Activated CD8-positive, alpha-beta memory T cell treated with anti-CD3 and anti-CD28 coated beads for 36 hours (primary cell): ENCODE data around the gene NRBF2. TPM values are rescaled to one million over a fixed set of nuclear protein-coding genes. Genes with fewer than 3 reads are reported as not detected.

ENCODE experiments used
- CTCF ChIA-PET: fragments of 350-600 bp; sonication (Branson Sonifier 250); formaldehyde crosslinking; loops from one replicate; lab custom pipeline; 2021; ENCODE audit warnings: antibody characterized with exemption; lab: Charles Lee
- POLR2A ChIA-PET: fragments of 350-600 bp; sonication (Branson Sonifier 250); formaldehyde crosslinking; loops from one replicate; lab custom pipeline; 2021; ENCODE audit warnings: antibody characterized with exemption; lab: Charles Lee
- total RNA-seq, 2 experiments: library from RNA; stranded (reverse); gene quantifications; one replicate each; pipeline ENCODE4 v1.2.3, GENCODE V29; 2021

NRBF2 gene
- total RNA-seq, 2 experiments from 2014 or later, result 25.1 to 29.8 TPM

- ChIA-PET CTCF (no interaction called here), POLR2A (no interaction called here)
These were observed 18.9 kb upstream of the NRBF2 start for GRCh38 chr10:63114031-63114814.

- POLR2A ChIA-PET, result no interaction called here
These were observed 17.3 kb upstream of the NRBF2 start for GRCh38 chr10:63115732-63116383.

GRCh38 chr10:63116452-63117072, 16.6 kb upstream of the NRBF2 start:
- CTCF ChIA-PET, result interaction anchor here (0.7 kb wide), 1 partner anchor 170 kb away, joined by 3 read pairs; no protein-coding TSS in a partner anchor
- POLR2A ChIA-PET, result no interaction called here

More at GRCh38 chr10:63115732-63116383, 17.3 kb upstream of the NRBF2 start:
- CTCF ChIA-PET, result no interaction called here

GRCh38 chr10:63119041-63119440, 14.1 kb upstream of the NRBF2 start:
- POLR2A ChIA-PET, result no interaction called here

DNA sequence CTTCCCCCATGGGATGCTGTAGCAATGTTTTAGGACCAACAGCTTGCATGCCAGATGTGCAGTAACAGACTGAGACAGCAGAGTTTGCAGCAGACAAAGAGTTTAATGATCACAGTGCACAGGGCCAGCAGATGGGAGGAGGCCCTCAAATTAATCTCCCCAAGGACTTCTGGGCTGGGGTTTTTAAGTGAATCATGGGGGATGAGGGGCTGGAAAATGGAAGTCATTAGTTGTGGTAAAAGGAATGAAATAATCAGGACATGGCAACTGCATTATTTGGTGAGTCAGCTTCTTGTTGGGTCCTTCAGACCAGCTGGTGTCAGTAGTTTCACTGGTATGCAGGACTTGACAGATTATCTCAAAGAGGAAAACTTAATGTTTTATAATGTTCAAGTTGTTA, 12.6 kb upstream of the NRBF2 start:
- POLR2A ChIA-PET, result no interaction called here

More at GRCh38 chr10:63119041-63119440, 14.1 kb upstream of the NRBF2 start:
- CTCF ChIA-PET, result no interaction called here

GRCh38 chr10:63123727-63124362, 9.3 kb upstream of the NRBF2 start:
- POLR2A ChIA-PET, result no interaction called here
- CTCF ChIA-PET, result interaction anchor here (0.7 kb wide), 1 partner anchor 22 kb away, joined by 4 read pairs; no protein-coding TSS in a partner anchor

More for the DNA sequence above, 12.6 kb upstream of the NRBF2 start:
- CTCF ChIA-PET, result no interaction called here

GRCh38 chr10:63125459-63125858, 7.7 kb upstream of the NRBF2 start:
- ChIA-PET CTCF (no interaction called here), POLR2A (no interaction called here)

- ChIA-PET POLR2A (interaction anchor here (0.7 kb wide), 1 partner anchor 313 kb away, joined by 3 read pairs; no protein-coding TSS in a partner anchor), CTCF (no interaction called here)
These were observed 4.7 kb upstream of the NRBF2 start for GRCh38 chr10:63128443-63128842.

DNA sequence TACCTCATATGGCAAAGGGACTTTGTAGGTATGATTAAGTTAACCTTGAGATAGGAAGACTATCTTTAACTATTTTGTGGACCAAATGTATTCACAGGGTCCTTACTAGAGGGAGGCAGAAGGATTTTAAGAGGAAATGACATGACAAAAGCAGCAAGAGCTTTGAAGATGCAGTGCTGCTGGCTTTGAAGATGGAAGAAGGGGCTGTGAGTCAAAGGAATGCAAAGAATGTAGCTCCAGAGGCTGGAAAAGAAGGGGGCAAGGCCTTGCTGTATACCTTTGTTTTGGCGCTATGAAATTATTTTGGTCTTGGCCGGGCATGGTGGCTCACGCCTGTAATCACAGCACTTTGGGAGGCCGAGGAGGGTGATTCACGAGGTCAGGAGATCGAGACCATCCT, 3.2 kb upstream of the NRBF2 start:
- POLR2A ChIA-PET, result no interaction called here
- CTCF ChIA-PET, result interaction anchor here (0.7 kb wide), 1 partner anchor 27 kb away, joined by 3 read pairs; no protein-coding TSS in a partner anchor

DNA sequence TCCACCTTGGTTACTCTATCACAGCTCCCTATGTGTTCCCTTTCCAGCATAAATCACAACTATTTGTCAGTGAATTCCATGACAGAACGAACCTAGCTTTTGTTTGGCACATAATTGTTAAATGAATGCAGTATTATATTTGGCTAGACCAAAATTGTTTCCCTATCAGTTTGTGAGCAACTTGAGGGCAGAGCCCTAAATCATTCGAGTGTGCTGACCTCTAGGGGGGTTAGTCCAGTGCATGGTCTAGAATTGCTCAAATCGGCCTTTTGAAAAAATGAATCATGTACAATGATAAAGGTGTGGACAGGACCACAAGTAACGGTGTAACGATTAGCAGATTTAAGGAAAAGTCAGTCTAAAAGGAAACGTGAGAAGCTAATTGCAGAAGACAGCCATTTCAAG, 475 bp upstream of the NRBF2 start:
- POLR2A ChIA-PET, result interaction anchor here (0.8 to 1.2 kb wide), 4 partner anchors 35 to 518 kb away, joined by 3 to 5 read pairs (median 4); partner anchors contain the start of gene EGR2
- CTCF ChIA-PET, result interaction anchor here (1.2 to 1.6 kb wide), 3 partner anchors 34 to 539 kb away, joined by 3 to 6 read pairs (median 3); no protein-coding TSS in a partner anchor

- ChIA-PET POLR2A (interaction anchor here (0.6 to 1.2 kb wide), 7 partner anchors 12 to 1382 kb away, joined by 3 to 5 read pairs (median 3); partner anchors contain the start of gene EGR2), CTCF (interaction anchor here (0.9 to 1.6 kb wide), 5 partner anchors 19 to 578 kb away, joined by 3 to 5 read pairs (median 3); no protein-coding TSS in a partner anchor)
These were observed 861 bp downstream of the NRBF2 start for GRCh38 chr10:63133821-63134557.

- ChIA-PET CTCF (interaction anchor here (1.4 to 1.7 kb wide), 2 partner anchors 21 to 319 kb away, joined by 4 to 6 read pairs; no protein-coding TSS in a partner anchor), POLR2A (no interaction called here)
These were observed 4.2 kb downstream of the NRBF2 start for GRCh38 chr10:63137306-63137705.

DNA sequence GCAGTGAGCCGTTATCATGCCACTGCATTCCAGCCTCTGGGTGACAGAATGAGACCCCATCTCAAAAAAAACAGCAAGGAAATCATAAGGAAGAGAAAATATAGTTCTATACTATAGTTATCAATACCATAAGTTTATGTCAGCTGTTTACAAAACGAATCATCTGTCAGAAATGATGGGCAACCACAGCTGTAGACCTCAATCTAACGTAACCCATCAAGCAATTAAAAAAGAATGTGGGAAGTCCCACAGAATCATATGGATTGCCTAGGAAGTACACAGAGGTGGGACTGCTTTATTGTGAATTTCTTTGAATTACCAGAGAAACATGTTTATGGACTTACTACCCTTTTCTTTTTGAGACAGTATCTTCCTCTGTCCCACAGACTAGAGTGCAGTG, 6.9 kb downstream of the NRBF2 start:
- ChIA-PET CTCF (interaction anchor here (1.4 kb wide), 1 partner anchor 529 kb away, joined by 3 read pairs; no protein-coding TSS in a partner anchor), POLR2A (no interaction called here)

DNA sequence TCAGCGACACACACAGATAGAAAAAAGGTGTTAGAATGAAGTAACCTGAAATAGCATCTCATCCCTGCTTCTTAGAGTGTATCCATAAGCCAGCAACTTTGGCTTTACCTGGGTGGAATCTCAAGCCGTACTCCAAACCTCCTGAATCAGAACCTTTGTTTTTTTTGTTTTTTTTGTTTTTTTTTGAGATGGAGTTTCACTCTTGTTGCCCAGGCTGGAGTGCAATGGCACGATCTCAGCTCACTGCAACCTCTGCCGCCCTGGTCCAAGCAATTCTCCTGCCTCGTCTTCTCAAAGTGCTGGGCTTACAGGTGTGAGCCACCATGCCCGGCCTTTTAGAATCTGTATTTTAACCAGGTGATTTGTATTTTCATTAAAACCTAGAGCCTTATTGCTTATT, 9.0 kb downstream of the NRBF2 start:
- POLR2A ChIA-PET, result no interaction called here

DNA sequence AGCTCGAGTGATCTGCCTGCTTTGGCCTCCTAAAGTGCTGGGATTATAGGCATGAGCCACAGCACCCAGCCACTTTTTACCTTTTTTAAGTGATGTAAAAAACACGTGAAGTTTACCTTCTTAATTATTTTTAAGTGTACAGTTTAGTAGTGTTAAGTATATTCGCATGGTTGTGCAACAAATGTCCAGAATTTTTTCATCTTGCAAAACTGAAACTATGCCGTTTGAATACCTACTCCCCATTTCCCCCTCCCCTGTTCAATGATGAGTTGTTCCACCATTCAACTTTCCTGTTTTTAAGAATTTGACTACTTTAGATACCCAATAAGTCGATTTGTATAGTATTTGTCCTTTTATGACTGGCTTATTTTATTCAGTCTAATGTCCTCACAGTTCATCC, 10.9 kb downstream of the NRBF2 start:
- POLR2A ChIA-PET, result no interaction called here
- CTCF ChIA-PET, result no interaction called here

More for the DNA sequence above, 9.0 kb downstream of the NRBF2 start:
- CTCF ChIA-PET, result interaction anchor here (0.7 to 1.5 kb wide), 2 partner anchors 16 to 49 kb away, joined by 3 read pairs; no protein-coding TSS in a partner anchor

- ChIA-PET CTCF (interaction anchor here (1.1 kb wide), 1 partner anchor 12 kb away, joined by 5 read pairs; no protein-coding TSS in a partner anchor), POLR2A (interaction anchor here (1.4 kb wide), 1 partner anchor 11 kb away, joined by 3 read pairs; no protein-coding TSS in a partner anchor)
These were observed 12.7 kb downstream of the NRBF2 start for GRCh38 chr10:63145782-63146181.

DNA sequence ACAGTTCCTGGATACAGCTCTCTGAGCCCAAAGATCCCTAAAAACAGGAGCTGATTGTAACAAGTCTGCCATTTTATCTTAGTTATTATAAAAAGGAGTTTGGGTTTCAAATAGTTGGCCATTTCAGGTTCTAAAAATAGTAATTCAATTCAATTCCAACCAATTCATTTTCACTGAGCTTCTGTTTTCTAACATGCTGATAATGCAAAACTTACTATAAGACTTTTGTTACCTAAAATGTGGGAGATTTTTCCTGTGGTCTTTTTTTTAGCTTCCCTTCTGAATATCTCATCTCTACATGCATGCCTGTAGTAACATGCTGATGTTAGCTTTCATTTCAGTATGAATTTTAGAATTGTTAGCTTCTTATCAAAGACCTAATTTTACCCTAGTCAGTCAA, 13.4 kb downstream of the NRBF2 start:
- CTCF ChIA-PET, result interaction anchor here (0.5 to 1.1 kb wide), 2 partner anchors 11 to 23 kb away, joined by 4 to 5 read pairs; no protein-coding TSS in a partner anchor
- POLR2A ChIA-PET, result interaction anchor here (1.4 kb wide), 1 partner anchor 12 kb away, joined by 3 read pairs; no protein-coding TSS in a partner anchor

GRCh38 chr10:63150745-63151144, 17.6 kb downstream of the NRBF2 start:
- CTCF ChIA-PET, result interaction anchor here (0.6 to 0.8 kb wide), 2 partner anchors 15 kb away, joined by 3 to 4 read pairs; no protein-coding TSS in a partner anchor
- POLR2A ChIA-PET, result no interaction called here
